HEK293 (cell line): Measurements from ENCODE around the gene REG1A.

Experiments
- CTCF ChIA-PET: fragments of 350-600 bp; formaldehyde crosslinking; extraction: SDS; loops from one replicate; lab custom pipeline; 2021; ENCODE audit warnings: antibody characterized with exemption; lab: Yijun Ruan, JAX
- POLR2A ChIA-PET: fragments of 300-600 bp; formaldehyde crosslinking; extraction: SDS; loops from one replicate; lab custom pipeline; 2020; ENCODE audit warnings: antibody characterized with exemption, inconsistent platforms; lab: Yijun Ruan, JAX
- H3K27ac ChIP-seq: fragments of 200-500 bp; sonication (Bioruptor generic); 2 replicates; pipeline ENCODE4 v1.5.1; 2014; ENCODE audit warnings: low read depth, low read length, control low read depth, inconsistent platforms; ENCODE audit errors: extremely low read depth
- H3K36me3 ChIP-seq, 2 experiments: fragments of 200-500 bp in 1 of 2; sonication (Bioruptor generic) in 1 of 2; 1 replicate in 1 of 2; 2 replicates in 1 of 2; pipeline ENCODE4 v1.5.1; 2014 to 2017; ENCODE audit warnings: inconsistent platforms in 2 of 2, low read length in 2 of 2; ENCODE audit not compliant: control insufficient read depth in 2 of 2, insufficient read depth in 1 of 2
- H3K4me1 ChIP-seq: fragments of 200-500 bp; sonication (Bioruptor generic); 2 replicates; pipeline ENCODE4 v1.5.1; 2014; ENCODE audit warnings: mild to moderate bottlenecking, low read length, inconsistent platforms; ENCODE audit not compliant: control insufficient read depth, insufficient read depth
- H3K4me3 ChIP-seq: 2 replicates; pipeline ENCODE4 v1.5.1; 2011; ENCODE audit warnings: low read depth, mild to moderate bottlenecking, control low read depth, low read length, moderate library complexity
- H3K9me3 ChIP-seq: fragments of 200-500 bp; sonication (Bioruptor generic); 2 replicates; pipeline ENCODE4 v1.5.1; 2014; ENCODE audit warnings: low read depth, low read length, inconsistent platforms; ENCODE audit not compliant: control insufficient read depth, insufficient read depth
- BCL6B ChIP-seq: fragments of 450-650 bp; formaldehyde crosslinking; IDR thresholded peaks from 2 replicates; pipeline ENCODE4 v1.5.1; 2017; ENCODE audit warnings: missing biosample characterization, missing genetic modification characterization
- OSR2 ChIP-seq: fragments of 450-650 bp; formaldehyde crosslinking; IDR thresholded peaks from 2 replicates; pipeline ENCODE4 v1.5.1; 2016; ENCODE audit warnings: missing biosample characterization, missing genetic modification characterization
- PBX3 ChIP-seq: sonication (generic); formaldehyde crosslinking; IDR thresholded peaks from 2 replicates; pipeline ENCODE4 v1.8.1; 2022; ENCODE audit warnings: mild to moderate bottlenecking, moderate library complexity, missing genetic modification reagents
- PRDM2 ChIP-seq: fragments of 450-650 bp; formaldehyde crosslinking; IDR thresholded peaks from 2 replicates; pipeline ENCODE4 v1.5.1; 2016; ENCODE audit warnings: missing biosample characterization, missing genetic modification characterization, borderline replicate concordance
- ZBTB44 ChIP-seq: fragments of 450-650 bp; IDR thresholded peaks from 2 replicates; pipeline ENCODE4 v1.5.1; 2018; ENCODE audit warnings: missing biosample characterization, mild to moderate bottlenecking, missing genetic modification characterization
- ZFP69B ChIP-seq: fragments of 450-650 bp; formaldehyde crosslinking; IDR thresholded peaks from 2 replicates; pipeline ENCODE4 v1.5.1; 2016; ENCODE audit warnings: missing biosample characterization, missing genetic modification characterization
- ZIC2 ChIP-seq: fragments of 450-650 bp; formaldehyde crosslinking; IDR thresholded peaks from 2 replicates; pipeline ENCODE4 v1.5.1; 2016; ENCODE audit warnings: missing biosample characterization, missing genetic modification characterization
- ZNF138 ChIP-seq: fragments of 450-650 bp; formaldehyde crosslinking; IDR thresholded peaks from 2 replicates; pipeline ENCODE4 v1.5.1; 2016; ENCODE audit warnings: missing biosample characterization, missing genetic modification characterization, borderline replicate concordance
- ZNF146 ChIP-seq: fragments of 450-650 bp; formaldehyde crosslinking; IDR thresholded peaks from 2 replicates; pipeline ENCODE4 v1.5.1; 2016; ENCODE audit warnings: missing biosample characterization, missing genetic modification characterization
- ZNF223 ChIP-seq: fragments of 450-650 bp; formaldehyde crosslinking; IDR thresholded peaks from 2 replicates; pipeline ENCODE4 v1.5.1; 2016; ENCODE audit warnings: missing biosample characterization, missing genetic modification characterization
- ZNF354C ChIP-seq: fragments of 450-650 bp; formaldehyde crosslinking; IDR thresholded peaks from 2 replicates; pipeline ENCODE4 v1.5.1; 2016; ENCODE audit warnings: missing biosample characterization, missing genetic modification characterization, low read depth, borderline replicate concordance
- ZNF561 ChIP-seq: fragments of 450-650 bp; IDR thresholded peaks from 2 replicates; pipeline ENCODE4 v1.5.1; 2018; ENCODE audit warnings: missing biosample characterization, missing genetic modification characterization, borderline replicate concordance
- ZNF837 ChIP-seq: fragments of 450-650 bp; formaldehyde crosslinking; IDR thresholded peaks from 2 replicates; pipeline ENCODE4 v1.5.1; 2016; ENCODE audit warnings: missing biosample characterization, missing genetic modification characterization
- ZSCAN16 ChIP-seq: fragments of 450-650 bp; formaldehyde crosslinking; IDR thresholded peaks from 2 replicates; pipeline ENCODE4 v1.5.1; 2016; ENCODE audit warnings: missing biosample characterization, missing genetic modification characterization

REG1A gene

GRCh38 chr2:79103214-79103613, 17.1 kb upstream of the REG1A start:
- Histone ChIP-seq H3K36me3 (no peaks in the 10 kb centered on the region), H3K4me3 (no peak overlapping the region), H3K9me3 (no peaks in the 10 kb centered on the region), H3K4me1 (no peaks in the 10 kb centered on the region), H3K27ac (no peak overlapping the region)
- no peak for TF ChIP-seq PRDM2
- no peak for TF ChIP-seq ZNF837 (tag by site-specific recombination)
- TF ChIP-seq ZNF223 (tag by site-specific recombination) = no peak
- no peak for TF ChIP-seq PBX3 (CRISPR knock-in tag)
- TF ChIP-seq ZNF138 (tag by site-specific recombination) = no peak
- TF ChIP-seq ZIC2 (tag by site-specific recombination) = no peak
- no peak for TF ChIP-seq OSR2 (tag by site-specific recombination)
- no peak for TF ChIP-seq ZBTB44
- no peak for TF ChIP-seq ZNF561
- TF ChIP-seq ZNF354C (tag by site-specific recombination) = no peak
- TF ChIP-seq BCL6B (tag by site-specific recombination) = no peak
- TF ChIP-seq ZNF146 (tag by site-specific recombination) = no peak
- ChIA-PET POLR2A (no interaction called here), CTCF (no interaction called here)

DNA sequence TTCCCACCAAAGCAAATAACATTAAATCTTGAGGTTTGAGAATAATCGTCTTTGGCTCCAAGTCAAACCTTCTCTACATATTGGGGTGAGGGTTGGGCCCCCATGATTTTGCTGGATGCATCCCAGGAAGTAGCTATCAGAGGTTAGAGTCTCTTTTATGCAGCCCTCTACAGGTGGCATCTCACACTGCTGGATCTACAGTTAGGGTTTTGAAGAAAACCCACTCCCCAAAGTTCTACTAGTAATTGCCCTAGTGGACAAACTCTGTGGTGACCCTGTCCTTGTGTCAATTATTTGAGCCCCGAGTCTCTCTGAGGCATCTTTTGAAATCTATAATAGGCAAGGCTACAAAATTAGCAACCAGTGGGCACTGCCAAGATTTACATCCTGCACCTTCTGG, 15.0 kb upstream of the REG1A start:
- Histone ChIP-seq H3K27ac (no peak overlapping the region), H3K4me3 (no peak overlapping the region), H3K4me1 (no peaks in the 10 kb centered on the region), H3K9me3 (no peaks in the 10 kb centered on the region), H3K36me3 (no peaks in the 10 kb centered on the region)
- POLR2A ChIA-PET = no interaction called here
- CTCF ChIA-PET = interaction anchor here (1.7 kb wide), 1 partner anchor 64 kb away, joined by 4 read pairs; no protein-coding TSS in a partner anchor
- TF ChIP-seq ZFP69B (no peak), ZSCAN16 (tag by site-specific recombination) (no peak)
